NCI-H2196 treated with DMSO at 0.1 percent for 48 hours (cell line): ENCODE measurements around the gene TOMM40L.
"Not testable (repeated sequence)": the region's sequence is repeated elsewhere in the genome, so short reads cannot be mapped to it uniquely, and the experiment has no call there.

Experiments
- DNase-seq: peaks from one replicate; lab custom pipeline; 2025; ENCODE audit not compliant: unreplicated experiment; lab: John Stamatoyannopoulos, UW

TOMM40L gene

DNA sequence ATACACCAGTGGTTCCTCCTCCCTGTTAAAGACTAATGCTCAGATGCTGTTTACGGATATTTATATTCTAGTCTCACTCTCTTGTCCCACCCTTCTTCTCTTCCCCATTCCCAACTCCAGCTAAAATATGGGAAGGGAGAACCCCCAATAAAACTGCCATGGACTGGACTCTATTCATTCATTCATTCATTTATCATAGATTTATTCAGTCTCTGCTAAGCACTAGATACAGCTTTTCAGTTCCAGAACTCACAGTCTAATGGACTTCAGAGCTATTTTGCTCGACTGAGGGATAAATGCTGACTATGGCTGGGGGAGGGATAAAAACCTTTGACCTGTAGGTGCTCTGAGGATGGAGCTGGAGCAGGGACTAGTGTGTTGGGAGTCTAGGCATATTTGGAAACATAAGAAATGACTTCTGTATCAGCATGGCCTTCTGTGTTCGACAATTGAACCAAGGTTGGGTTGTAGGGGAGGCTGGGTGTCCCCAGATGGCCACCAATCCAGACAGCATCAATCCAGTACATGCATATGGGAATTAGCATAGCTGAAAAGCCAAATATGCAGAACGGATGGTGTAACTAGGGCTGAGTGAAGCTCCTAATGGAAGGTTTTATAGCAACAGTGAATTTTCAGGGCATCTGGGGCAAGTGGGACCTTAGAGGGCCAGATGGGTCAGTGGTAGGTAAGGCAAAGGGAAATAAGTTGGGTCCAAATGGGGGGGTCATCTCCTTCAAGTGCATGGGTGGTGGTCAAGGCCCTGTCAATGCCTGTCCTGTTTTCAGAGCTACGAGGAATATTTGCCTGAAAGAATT, 6.6 kb upstream of the TOMM40L start:
- DNase-seq = no peak

DNA sequence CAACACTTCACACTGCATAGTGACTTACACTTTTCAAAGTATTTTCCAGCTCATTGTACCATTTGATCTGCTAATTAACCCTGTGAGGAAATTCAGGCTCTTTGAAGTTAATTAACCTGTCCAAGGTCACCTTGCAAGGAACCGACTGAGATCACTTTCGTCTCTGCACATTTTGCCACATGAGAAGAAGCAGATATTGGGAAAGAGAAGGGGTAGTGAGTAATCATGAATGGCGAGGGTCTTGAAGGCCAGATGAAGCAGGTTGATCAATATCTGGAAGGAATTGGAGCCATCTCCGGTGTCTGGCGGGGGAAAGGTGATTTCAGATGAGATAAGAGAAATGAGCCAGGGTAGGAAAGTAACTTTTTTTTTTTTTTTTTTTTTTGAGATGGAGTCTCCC, 5.9 kb upstream of the TOMM40L start:
- no peak for DNase-seq

- DNase-seq = no peak
Observed at GRCh38 chr1:161222175-161223019, 3.5 kb upstream of the TOMM40L start.

DNA sequence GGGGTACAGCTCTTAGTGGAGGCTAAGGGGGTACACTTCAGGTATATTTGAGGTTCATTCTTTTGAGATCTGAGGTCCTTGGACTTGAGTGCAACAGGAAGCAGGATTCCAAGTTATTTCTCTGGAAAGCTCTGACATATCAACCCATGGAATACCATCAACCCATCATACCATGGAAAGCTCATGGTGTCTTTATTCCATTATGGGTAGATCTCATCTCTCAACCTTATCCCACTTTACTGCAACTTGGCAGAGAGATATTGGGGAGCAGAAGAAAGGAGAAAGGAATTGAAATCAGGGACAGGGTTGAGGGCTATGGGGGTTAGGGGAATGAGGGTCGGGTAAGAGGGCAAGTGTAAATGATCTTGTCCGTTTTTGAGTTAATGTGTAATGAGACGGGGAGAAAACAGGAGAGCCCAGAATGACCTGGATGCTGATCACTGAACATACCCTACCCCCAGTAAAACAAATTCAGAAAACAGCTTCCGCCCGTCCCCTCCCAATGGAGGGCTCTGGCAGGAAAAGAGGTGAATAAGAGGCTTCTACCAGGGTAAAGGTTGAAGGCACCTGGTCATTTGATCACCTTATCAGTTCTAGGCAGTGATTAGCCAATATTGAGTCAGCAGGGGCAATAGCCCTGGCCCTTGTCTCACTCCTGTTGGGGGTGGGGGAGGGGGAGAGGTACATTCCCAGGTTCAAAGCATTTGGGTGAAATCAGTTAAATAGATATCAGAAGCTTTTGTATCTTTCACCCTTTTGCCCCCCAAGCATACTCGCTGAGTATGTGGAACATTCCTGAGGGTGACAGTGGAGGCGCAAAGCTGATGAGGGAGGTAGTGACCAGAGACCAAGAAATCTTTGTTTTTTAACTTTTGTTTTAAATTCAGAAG, 1.8 kb upstream of the TOMM40L start:
- no peak for DNase-seq

- not testable (repeated sequence) for DNase-seq
Observed at GRCh38 chr1:161224695-161225087, 1.2 kb upstream of the TOMM40L start.

DNA sequence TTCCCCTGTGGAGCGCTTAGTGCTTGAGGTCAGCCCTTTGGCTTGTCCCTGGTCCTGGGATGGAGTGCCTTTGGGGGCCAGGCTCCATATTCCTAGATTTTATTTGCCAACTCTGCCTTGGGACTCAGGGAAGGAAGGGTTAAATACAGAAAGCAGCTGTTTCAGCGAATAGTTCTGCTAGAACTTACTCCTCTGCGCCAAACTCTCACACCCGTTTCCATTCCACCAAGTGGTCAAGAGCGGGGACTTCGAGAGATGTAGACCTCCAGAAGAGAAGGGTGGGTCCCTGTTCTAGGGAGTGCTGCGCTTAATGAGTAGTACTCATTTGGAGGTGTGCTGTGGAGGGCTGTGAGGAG, 704 bp upstream of the TOMM40L start:
- no peak for DNase-seq

- DNase-seq = no peak
Observed at GRCh38 chr1:161226320-161226711, 456 bp downstream of the TOMM40L start.

- DNase-seq = no peak
Observed at GRCh38 chr1:161226759-161227158, 899 bp downstream of the TOMM40L start.

GRCh38 chr1:161227196-161227871, 1.5 kb downstream of the TOMM40L start:
- DNase-seq = peak; percentile 55

GRCh38 chr1:161228032-161228431, 2.2 kb downstream of the TOMM40L start:
- no peak for DNase-seq

- no peak for DNase-seq
Observed at GRCh38 chr1:161229896-161230295, 4.0 kb downstream of the TOMM40L start.

DNA sequence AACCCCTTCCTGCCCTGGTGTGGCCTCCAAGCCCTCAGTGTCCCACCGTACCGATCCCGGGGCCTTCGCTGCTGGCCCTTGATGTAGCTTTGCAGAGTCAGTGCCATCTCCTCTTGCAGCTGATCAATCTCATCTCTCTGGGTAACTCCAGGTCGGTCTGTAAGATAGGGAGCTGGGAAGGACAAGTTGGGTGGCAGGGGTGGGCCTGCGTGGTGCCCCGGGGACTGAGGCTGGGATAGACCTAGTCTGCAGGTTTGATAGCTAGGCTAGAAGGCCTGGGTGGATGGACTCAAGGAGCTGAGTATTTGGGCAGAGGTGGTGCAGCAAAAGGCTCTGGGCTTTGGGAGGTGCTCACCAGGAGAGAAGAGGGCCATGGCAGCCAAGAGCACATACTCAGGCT, 4.9 kb downstream of the TOMM40L start:
- no peak for DNase-seq

- no peak for DNase-seq
Observed at GRCh38 chr1:161233102-161233501, 7.2 kb downstream of the TOMM40L start.

- DNase-seq = no peak
Observed at GRCh38 chr1:161235957-161236775, 10.3 kb downstream of the TOMM40L start.

- DNase-seq = no peak
Observed at GRCh38 chr1:161238039-161238473, 12.2 kb downstream of the TOMM40L start, which contains the start of gene NR1I3. Gene NR1I3 (minus strand): TSS chr1:161238203. CDS start chr1:161236565, 1,638 bp downstream.

- no peak for DNase-seq
Observed at GRCh38 chr1:161241682-161242081, 15.8 kb downstream of the TOMM40L start.

DNA sequence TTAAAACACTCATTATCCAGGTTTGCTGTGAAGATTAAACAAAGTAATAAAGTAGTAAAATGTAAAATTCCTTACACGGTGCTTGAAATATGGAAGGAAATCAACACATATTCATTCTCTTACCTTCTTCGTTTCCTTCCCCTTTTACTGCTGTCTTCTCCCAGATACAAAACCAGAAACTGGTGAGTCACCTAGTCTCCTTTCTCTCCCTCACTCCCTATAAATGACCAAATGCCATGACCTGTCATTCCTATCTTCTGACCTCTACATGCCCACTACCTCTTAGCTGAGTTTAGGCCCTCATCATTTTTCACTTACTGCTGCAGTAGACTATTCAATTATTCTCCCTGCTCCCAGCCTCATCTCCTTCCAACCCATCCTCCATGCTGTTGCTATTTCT, 16.5 kb downstream of the TOMM40L start:
- DNase-seq = no peak

- DNase-seq = no peak
Observed at GRCh38 chr1:161244888-161245287, 19.0 kb downstream of the TOMM40L start.

DNA sequence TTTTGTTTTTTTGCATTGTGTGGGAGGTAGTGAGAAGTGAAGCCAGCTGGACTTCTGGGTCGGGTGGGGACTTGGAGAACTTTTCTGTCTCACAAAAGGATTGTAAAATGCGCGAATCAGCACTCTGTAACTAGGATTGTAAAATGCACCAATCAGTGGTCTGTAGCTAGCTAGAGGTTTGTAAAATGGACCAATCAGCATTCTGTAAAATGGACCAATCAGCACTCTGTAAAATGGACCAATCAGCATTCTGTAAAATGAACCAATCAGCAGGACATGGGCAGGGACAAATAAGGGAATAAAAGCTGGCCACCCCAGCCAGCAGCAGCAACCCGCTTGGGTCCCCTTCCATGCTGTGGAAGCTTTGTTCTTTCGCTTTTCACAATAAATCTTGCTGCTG, 24.2 kb downstream of the TOMM40L start:
- DNase-seq = not testable (repeated sequence)

DNA sequence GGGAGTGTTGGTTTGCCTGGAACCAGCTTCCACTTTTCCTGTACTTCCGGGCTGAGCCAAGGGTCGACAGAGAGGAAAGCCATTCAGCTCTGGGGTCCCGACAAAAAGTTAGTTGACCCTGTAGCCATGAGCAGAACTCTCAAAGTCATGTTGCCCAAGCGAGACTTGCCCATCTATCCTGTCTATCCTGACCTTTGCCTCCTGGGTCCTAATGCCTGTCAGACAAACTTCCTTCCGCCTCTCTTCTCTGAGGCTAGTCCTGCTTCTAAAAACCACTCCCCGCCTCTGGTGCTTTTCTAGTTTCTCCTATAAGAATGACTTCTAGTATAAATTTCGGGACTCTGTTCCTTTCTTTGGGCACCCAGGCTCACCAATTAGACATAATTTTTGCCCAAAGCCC, 25.0 kb downstream of the TOMM40L start:
- no peak for DNase-seq
